ENCODE measurements around the gene CCSER1. TPM values are rescaled to one million over a fixed set of nuclear protein-coding genes. Genes with fewer than 3 reads are reported as not detected.
"Not testable (repeated sequence)": the region's sequence is repeated elsewhere in the genome, so short reads cannot be mapped to it uniquely, and the experiment has no call there.

The CCSER1 gene
- total RNA-seq, 1 donor from 2014 or later: 1.4 TPM

DNA sequence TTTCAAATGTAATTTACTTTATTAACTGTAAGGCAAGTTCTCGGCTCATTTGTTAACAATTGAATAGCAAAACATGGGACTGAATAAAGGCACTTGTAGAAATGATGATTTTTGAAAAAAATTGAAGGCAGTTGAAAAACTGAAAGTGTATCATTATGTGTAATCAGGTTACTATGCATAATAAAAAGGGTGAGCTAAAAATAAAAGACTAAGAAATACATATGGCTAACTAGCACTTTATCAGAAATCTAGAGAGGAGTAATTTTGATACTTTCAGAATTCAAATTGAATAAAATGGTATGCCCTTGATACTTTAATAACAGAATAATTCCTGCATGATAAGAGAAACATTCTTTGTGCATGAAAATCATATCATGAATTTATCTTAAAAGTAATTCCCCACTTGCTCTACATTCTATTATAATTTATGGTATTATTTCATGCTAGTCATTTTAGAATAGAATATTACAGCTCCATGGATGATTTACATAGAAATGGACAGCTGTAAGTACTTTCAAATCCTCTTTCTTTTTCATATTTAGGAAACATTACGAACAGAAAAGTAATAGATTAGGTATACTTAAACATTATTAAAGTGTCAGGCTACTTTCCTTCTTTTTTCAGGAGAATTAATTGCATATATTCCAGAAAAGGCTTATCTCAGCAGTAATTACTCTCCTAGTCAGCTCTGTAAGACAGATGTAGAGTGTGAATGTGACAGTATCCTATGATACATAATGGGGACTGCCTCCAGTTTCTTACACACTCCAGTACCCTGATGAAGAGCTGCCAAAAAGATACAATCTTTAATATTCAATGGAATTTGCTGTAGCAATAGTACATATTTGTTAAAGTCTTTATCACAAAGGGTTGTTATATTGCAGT is 697.3 kb downstream of the CCSER1 start:
- no peak for TF ChIP-seq CTCF (IDR thresholded peaks at IDR 0.05; ENCODE audit: insufficient read depth, low read length, poor library complexity, severe bottlenecking)
- DNase-seq (ENCODE audit: low read depth): no peak
- no peak overlapping the region for H3K4me3 ChIP-seq (ENCODE audit: low read depth, low read length)

GRCh38 chr4:90825849-90826248 is 698.7 kb downstream of the CCSER1 start:
- no peak for TF ChIP-seq CTCF (IDR thresholded peaks at IDR 0.05; ENCODE audit: insufficient read depth, low read length, poor library complexity, severe bottlenecking)
- no peak for DNase-seq (ENCODE audit: low read depth)
- Histone ChIP-seq H3K4me3 (ENCODE audit: low read depth, low read length) (no peak overlapping the region), H3K36me3 (ENCODE audit: control insufficient read depth, insufficient read depth, low read length) (no peaks in the 10 kb centered on the region), H3K27me3 (ENCODE audit: control insufficient read depth, insufficient read depth, low read length) (no peaks in the 10 kb centered on the region)

More for the DNA sequence above, 697.3 kb downstream of the CCSER1 start:
- H3K27me3 ChIP-seq (ENCODE audit: control insufficient read depth, insufficient read depth, low read length): no peaks in the 10 kb centered on the region
- no peaks in the 10 kb centered on the region for H3K36me3 ChIP-seq (ENCODE audit: control insufficient read depth, insufficient read depth, low read length)

GRCh38 chr4:90833706-90834105 is 706.5 kb downstream of the CCSER1 start:
- no peak overlapping the region for H3K4me3 ChIP-seq (ENCODE audit: low read depth, low read length)
- no peak for DNase-seq (ENCODE audit: low read depth)
- no peak for TF ChIP-seq CTCF (IDR thresholded peaks at IDR 0.05; ENCODE audit: insufficient read depth, low read length, poor library complexity, severe bottlenecking)

GRCh38 chr4:90837241-90837640 is 710.0 kb downstream of the CCSER1 start:
- Histone ChIP-seq H3K27me3 (ENCODE audit: control insufficient read depth, insufficient read depth, low read length) (no peaks in the 10 kb centered on the region), H3K4me3 (ENCODE audit: low read depth, low read length) (no peak overlapping the region), H3K36me3 (ENCODE audit: control insufficient read depth, insufficient read depth, low read length) (no peaks in the 10 kb centered on the region)
- DNase-seq (ENCODE audit: low read depth): no peak
- no peak for TF ChIP-seq CTCF (IDR thresholded peaks at IDR 0.05; ENCODE audit: insufficient read depth, low read length, poor library complexity, severe bottlenecking)

More at GRCh38 chr4:90833706-90834105, 706.5 kb downstream of the CCSER1 start:
- Histone ChIP-seq H3K27me3 (ENCODE audit: control insufficient read depth, insufficient read depth, low read length) (no peaks in the 10 kb centered on the region), H3K36me3 (ENCODE audit: control insufficient read depth, insufficient read depth, low read length) (no peaks in the 10 kb centered on the region)

DNA sequence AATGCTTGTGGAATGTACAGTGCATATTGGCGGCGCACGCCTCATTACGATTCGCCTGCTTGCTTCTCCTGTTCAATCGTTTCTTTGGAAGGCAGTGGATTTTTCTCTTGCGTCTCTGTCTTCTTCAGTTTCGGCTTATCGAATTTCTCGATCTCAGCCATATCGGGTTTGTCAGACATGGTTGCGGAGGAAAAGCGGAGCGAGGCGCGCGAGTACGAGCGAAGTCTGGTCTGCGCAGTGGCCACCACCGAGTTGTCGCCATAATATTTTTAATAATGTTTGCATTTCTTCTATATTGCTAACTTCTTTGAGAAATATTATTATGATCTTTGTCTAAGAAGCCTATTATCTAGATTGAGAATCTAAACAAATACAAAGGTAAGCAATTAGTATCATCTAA is 711.7 kb downstream of the CCSER1 start:
- DNase-seq (ENCODE audit: low read depth); H3K36me3 ChIP-seq (ENCODE audit: control insufficient read depth, insufficient read depth, low read length); H3K4me3 ChIP-seq (ENCODE audit: low read depth, low read length); H3K27me3 ChIP-seq (ENCODE audit: control insufficient read depth, insufficient read depth, low read length): not testable (repeated sequence)

- no peak for TF ChIP-seq CTCF (IDR thresholded peaks at IDR 0.05; ENCODE audit: insufficient read depth, low read length, poor library complexity, severe bottlenecking)
- no peak for DNase-seq (ENCODE audit: low read depth)
Measured at GRCh38 chr4:90840291-90840690, 713.1 kb downstream of the CCSER1 start.

More at GRCh38 chr4:90840291-90840690, 713.1 kb downstream of the CCSER1 start:
- Histone ChIP-seq H3K4me3 (ENCODE audit: low read depth, low read length) (no peak overlapping the region), H3K36me3 (ENCODE audit: control insufficient read depth, insufficient read depth, low read length) (no peaks in the 10 kb centered on the region), H3K27me3 (ENCODE audit: control insufficient read depth, insufficient read depth, low read length) (no peaks in the 10 kb centered on the region)

Measured in kidney epithelial cell (primary cell).